ENCODE results near the gene UBXN7.
"Not testable (repeated sequence)": the region's sequence is repeated elsewhere in the genome, so short reads cannot be mapped to it uniquely, and the experiment has no call there.

UBXN7 gene

GRCh38 chr3:196454935-196455334 lies 22.7 kb upstream of the UBXN7 start:
- H3K36me3 ChIP-seq (replicated peaks; ENCODE audit: low read depth, low read length) = no peaks in the 10 kb centered on the region
- no peak overlapping the region for H3K9ac ChIP-seq (ENCODE audit: low read length)

GRCh38 chr3:196445391-196445790 lies 13.2 kb upstream of the UBXN7 start:
- H3K27ac ChIP-seq (ENCODE audit: low read length); H4K20me1 ChIP-seq (ENCODE audit: insufficient read depth, low read length); H3K79me2 ChIP-seq (ENCODE audit: low read length); H3K9me3 ChIP-seq (ENCODE audit: insufficient read depth, low read length); H3K4me2 ChIP-seq (ENCODE audit: low read length); H3K27me3 ChIP-seq (ENCODE audit: low read depth, low read length); H3K4me3 ChIP-seq (ENCODE audit: low read length); H3K36me3 ChIP-seq (replicated peaks; ENCODE audit: low read depth, low read length); H2AFZ ChIP-seq (ENCODE audit: low read depth, low read length); H3K9ac ChIP-seq (ENCODE audit: low read length): not testable (repeated sequence)
- TF ChIP-seq CTCF (IDR thresholded peaks at IDR 0.05; ENCODE audit: low read depth, low read length) = peak; percentile 42
- H3K4me1 ChIP-seq (ENCODE audit: low read length) = peaks cover 15% of the 10 kb centered on the region

More at GRCh38 chr3:196454935-196455334, 22.7 kb upstream of the UBXN7 start:
- Histone ChIP-seq H4K20me1 (ENCODE audit: insufficient read depth, low read length) (no peaks in the 10 kb centered on the region), H3K79me2 (ENCODE audit: low read length) (no peaks in the 10 kb centered on the region), H3K4me1 (ENCODE audit: low read length) (no peaks in the 10 kb centered on the region), H3K27me3 (ENCODE audit: low read depth, low read length) (no peaks in the 10 kb centered on the region), H3K4me2 (ENCODE audit: low read length) (no peak overlapping the region), H3K9me3 (ENCODE audit: insufficient read depth, low read length) (no peaks in the 10 kb centered on the region), H2AFZ (ENCODE audit: low read depth, low read length) (no peak overlapping the region), H3K27ac (ENCODE audit: low read length) (no peak overlapping the region), H3K4me3 (ENCODE audit: low read length) (no peak overlapping the region)
- TF ChIP-seq EZH2phosphoT487 (IDR thresholded peaks at IDR 0.05; ENCODE audit: low read depth) (no peak), CTCF (IDR thresholded peaks at IDR 0.05; ENCODE audit: low read depth, low read length) (no peak)

GRCh38 chr3:196444500-196444894 lies 12.3 kb upstream of the UBXN7 start:
- Histone ChIP-seq H2AFZ (ENCODE audit: low read depth, low read length) (no peak overlapping the region), H3K36me3 (replicated peaks; ENCODE audit: low read depth, low read length) (no peaks in the 10 kb centered on the region), H3K4me1 (ENCODE audit: low read length) (peaks cover 24% of the 10 kb centered on the region), H3K4me3 (ENCODE audit: low read length) (no peak overlapping the region), H3K9me3 (ENCODE audit: insufficient read depth, low read length) (no peaks in the 10 kb centered on the region), H3K79me2 (ENCODE audit: low read length) (no peaks in the 10 kb centered on the region), H3K27ac (ENCODE audit: low read length) (no peak overlapping the region), H3K27me3 (ENCODE audit: low read depth, low read length) (no peaks in the 10 kb centered on the region), H4K20me1 (ENCODE audit: insufficient read depth, low read length) (no peaks in the 10 kb centered on the region), H3K4me2 (ENCODE audit: low read length) (no peak overlapping the region), H3K9ac (ENCODE audit: low read length) (no peak overlapping the region)
- TF ChIP-seq CTCF (IDR thresholded peaks at IDR 0.05; ENCODE audit: low read depth, low read length) (no peak), EZH2phosphoT487 (IDR thresholded peaks at IDR 0.05; ENCODE audit: low read depth) (no peak)

GRCh38 chr3:196440696-196441095 lies 8.5 kb upstream of the UBXN7 start:
- peak overlapping the region; percentile 16; the same call in 1 of the 2 replicates for H3K9ac ChIP-seq (ENCODE audit: low read length)
- H2AFZ ChIP-seq (ENCODE audit: low read depth, low read length) = no peak overlapping the region
- peak overlapping the region; percentile 83 for H3K4me2 ChIP-seq (ENCODE audit: low read length)
- H3K36me3 ChIP-seq (replicated peaks; ENCODE audit: low read depth, low read length) = no peaks in the 10 kb centered on the region
- TF ChIP-seq EZH2phosphoT487 (IDR thresholded peaks at IDR 0.05; ENCODE audit: low read depth) (no peak), CTCF (IDR thresholded peaks at IDR 0.05; ENCODE audit: low read depth, low read length) (no peak)
- no peaks in the 10 kb centered on the region for H3K79me2 ChIP-seq (ENCODE audit: low read length)
- H3K27ac ChIP-seq (ENCODE audit: low read length) = peak overlapping the region; percentile 78
- no peaks in the 10 kb centered on the region for H3K27me3 ChIP-seq (ENCODE audit: low read depth, low read length)
- H3K4me3 ChIP-seq (ENCODE audit: low read length) = peak overlapping the region; percentile 41
- no peaks in the 10 kb centered on the region for H4K20me1 ChIP-seq (ENCODE audit: insufficient read depth, low read length)
- no peaks in the 10 kb centered on the region for H3K9me3 ChIP-seq (ENCODE audit: insufficient read depth, low read length)
- peaks cover 29% of the 10 kb centered on the region for H3K4me1 ChIP-seq (ENCODE audit: low read length)

Measured in OCI-LY3 (cell line).